Activated CD8-positive, alpha-beta memory T cell treated with anti-CD3 and anti-CD28 coated beads, Interleukin-2, amount 50 U/mL, for 24 hours (primary cell): ENCODE measurements around the gene LAMA1.
"Not testable (repeated sequence)": the region's sequence is repeated elsewhere in the genome, so short reads cannot be mapped to it uniquely, and the experiment has no call there.

Experiments used
- DNase-seq: peaks from one replicate; pipeline ENCODE4 v3.0.0-alpha.2; 2020; ENCODE audit errors: extremely low read depth

LAMA1 gene, protein sequence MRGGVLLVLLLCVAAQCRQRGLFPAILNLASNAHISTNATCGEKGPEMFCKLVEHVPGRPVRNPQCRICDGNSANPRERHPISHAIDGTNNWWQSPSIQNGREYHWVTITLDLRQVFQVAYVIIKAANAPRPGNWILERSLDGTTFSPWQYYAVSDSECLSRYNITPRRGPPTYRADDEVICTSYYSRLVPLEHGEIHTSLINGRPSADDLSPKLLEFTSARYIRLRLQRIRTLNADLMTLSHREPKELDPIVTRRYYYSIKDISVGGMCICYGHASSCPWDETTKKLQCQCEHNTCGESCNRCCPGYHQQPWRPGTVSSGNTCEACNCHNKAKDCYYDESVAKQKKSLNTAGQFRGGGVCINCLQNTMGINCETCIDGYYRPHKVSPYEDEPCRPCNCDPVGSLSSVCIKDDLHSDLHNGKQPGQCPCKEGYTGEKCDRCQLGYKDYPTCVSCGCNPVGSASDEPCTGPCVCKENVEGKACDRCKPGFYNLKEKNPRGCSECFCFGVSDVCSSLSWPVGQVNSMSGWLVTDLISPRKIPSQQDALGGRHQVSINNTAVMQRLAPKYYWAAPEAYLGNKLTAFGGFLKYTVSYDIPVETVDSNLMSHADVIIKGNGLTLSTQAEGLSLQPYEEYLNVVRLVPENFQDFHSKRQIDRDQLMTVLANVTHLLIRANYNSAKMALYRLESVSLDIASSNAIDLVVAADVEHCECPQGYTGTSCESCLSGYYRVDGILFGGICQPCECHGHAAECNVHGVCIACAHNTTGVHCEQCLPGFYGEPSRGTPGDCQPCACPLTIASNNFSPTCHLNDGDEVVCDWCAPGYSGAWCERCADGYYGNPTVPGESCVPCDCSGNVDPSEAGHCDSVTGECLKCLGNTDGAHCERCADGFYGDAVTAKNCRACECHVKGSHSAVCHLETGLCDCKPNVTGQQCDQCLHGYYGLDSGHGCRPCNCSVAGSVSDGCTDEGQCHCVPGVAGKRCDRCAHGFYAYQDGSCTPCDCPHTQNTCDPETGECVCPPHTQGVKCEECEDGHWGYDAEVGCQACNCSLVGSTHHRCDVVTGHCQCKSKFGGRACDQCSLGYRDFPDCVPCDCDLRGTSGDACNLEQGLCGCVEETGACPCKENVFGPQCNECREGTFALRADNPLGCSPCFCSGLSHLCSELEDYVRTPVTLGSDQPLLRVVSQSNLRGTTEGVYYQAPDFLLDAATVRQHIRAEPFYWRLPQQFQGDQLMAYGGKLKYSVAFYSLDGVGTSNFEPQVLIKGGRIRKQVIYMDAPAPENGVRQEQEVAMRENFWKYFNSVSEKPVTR (N-terminal part only)

GRCh38 chr18:7117390-7118355 is at the start of gene LAMA1:
Gene LAMA1, minus strand, starts transcription at chr18:7117797. Its CDS starts 77 bp downstream, at chr18:7117720.
- no peak for DNase-seq

- DNase-seq: no peak
Observed at GRCh38 chr18:7165846-7166393, 48.3 kb upstream of the LAMA1 start.

DNA sequence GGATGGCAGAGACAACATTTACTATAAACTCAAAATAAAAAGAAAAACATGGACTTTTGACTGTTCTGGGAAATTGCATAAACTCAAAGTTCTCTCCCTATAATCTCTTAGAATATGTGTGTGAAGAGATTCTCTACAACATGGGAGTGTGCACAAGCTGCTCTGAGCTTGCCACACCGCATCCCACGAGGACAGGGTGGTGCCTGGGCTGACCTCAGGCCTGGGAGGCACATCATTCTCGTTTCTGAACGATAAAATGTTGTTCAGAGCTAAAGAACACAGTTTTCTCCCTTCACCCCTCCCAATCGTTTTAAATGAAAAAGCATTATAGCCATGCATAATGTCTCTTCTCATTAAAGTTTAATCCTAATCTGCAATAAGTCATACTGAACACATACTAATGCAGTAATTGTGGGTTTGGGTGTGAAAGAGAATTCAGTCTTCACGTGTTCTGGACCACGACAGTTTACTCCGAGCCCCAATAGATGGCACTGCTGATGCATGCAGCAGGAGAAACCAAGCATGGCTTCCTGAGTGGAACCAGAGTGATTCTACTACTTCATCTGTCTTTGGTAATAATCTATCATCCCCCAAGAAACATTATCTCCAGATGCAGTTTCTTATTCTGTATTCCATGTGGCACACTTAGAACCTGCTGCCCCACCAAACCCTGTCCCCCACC is 46.9 kb upstream of the LAMA1 start:
- no peak for DNase-seq

GRCh38 chr18:7158216-7158615 is 40.6 kb upstream of the LAMA1 start:
- no peak for DNase-seq

DNA sequence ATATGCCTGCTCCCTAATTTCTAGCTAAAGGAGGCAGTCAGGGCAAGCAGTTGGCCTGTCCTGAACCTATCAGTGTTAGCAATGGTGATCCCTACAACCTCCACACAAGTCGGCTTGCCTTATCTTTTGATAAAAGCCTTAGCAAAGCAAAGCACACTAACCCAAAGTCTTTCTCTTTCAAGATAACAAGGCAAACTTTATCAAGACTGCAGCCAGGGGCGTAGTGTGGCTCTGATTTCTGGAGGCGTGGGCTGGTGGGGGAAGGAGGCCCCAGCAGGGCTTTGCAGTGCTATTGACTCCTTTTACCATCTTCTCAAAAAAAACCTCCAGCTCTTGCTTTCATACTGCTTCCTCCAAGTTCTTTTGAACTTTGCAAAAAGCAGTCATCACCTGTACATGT is 40.2 kb upstream of the LAMA1 start:
- no peak for DNase-seq

- no peak for DNase-seq
Observed at GRCh38 chr18:7155887-7156286, 38.3 kb upstream of the LAMA1 start.

GRCh38 chr18:7155092-7155491 is 37.5 kb upstream of the LAMA1 start:
- no peak for DNase-seq

- no peak for DNase-seq
Observed at GRCh38 chr18:7152440-7152839, 34.8 kb upstream of the LAMA1 start.

GRCh38 chr18:7147399-7147798 is 29.8 kb upstream of the LAMA1 start:
- no peak for DNase-seq

GRCh38 chr18:7146067-7146466 is 28.5 kb upstream of the LAMA1 start:
- DNase-seq: no peak

DNA sequence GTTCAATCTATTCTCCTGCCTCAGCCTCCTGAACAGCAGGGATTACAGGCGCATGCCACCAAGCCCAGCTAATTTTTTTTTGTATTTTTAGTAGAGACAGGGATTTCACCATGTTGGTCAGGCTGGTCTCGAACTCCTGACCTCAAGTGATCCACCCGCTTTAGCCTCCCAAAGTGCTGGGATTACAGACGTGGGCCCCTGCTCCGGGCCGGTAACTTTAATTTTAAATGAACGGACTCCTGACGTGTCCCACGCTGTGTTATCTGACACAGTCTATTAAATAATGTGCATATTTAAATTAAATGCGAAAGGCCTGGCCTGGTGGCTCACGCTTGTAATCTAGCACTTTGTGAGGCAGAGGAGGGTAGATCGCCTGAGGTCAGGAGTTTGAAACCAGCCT is 27.3 kb upstream of the LAMA1 start:
- not testable (repeated sequence) for DNase-seq

GRCh38 chr18:7141287-7141686 is 23.7 kb upstream of the LAMA1 start:
- DNase-seq: no peak

GRCh38 chr18:7139409-7139808 is 21.8 kb upstream of the LAMA1 start:
- DNase-seq: no peak

DNA sequence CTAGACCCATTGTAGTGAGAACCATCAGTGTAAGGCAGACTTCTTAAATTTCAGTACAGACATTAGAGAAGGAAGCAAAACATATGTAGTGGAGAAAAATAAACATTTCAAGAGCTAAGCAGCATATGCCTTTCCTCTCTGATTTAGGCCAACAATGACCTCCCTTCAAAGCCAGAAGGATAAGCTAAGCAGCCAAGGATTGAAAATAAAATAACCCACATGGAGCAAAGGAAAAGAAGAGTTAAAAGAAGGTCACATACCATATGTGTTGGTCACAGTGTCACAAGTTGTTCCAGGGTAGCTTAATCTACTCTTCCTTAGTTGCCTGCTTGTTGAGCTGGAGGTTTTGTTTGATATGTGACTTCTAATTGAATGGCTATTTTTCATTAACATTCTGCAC is 15.6 kb upstream of the LAMA1 start:
- no peak for DNase-seq

DNA sequence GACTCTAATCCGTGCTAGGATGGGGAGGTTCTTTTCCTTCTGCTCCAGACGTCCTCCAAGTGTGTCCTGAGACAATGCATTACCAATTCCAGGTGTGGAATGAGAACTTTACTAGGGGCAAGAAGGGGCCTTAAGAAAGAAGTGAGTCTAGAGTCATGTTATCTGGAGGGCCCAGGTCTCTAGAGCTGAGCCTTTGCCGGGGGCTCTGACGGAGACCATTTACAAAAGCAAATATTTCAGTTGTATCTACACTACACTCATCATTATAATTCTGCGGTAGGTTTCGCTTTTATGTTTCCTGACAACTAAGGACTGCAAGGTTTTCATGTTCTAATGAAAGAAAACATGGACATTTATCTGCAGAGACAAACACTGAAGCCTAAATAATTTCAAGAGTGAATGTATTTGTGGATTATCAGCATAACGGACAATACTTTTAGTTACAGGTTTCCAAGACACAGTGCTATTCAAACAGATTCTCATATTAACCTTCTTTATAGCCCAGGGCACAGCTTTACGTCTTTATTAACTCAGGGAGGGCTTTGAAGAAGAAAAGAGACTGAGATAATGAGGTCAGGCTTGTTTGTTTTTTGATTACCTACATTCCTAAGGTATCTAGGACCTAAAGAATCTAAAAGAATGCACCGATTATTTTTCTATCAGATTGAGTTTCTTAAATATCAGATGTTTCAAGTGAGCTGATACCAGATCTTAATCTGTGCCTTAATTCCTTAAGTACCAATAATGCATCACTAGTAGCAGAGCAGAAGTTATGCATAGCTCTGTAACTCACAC is 15.0 kb upstream of the LAMA1 start:
- DNase-seq: no peak

DNA sequence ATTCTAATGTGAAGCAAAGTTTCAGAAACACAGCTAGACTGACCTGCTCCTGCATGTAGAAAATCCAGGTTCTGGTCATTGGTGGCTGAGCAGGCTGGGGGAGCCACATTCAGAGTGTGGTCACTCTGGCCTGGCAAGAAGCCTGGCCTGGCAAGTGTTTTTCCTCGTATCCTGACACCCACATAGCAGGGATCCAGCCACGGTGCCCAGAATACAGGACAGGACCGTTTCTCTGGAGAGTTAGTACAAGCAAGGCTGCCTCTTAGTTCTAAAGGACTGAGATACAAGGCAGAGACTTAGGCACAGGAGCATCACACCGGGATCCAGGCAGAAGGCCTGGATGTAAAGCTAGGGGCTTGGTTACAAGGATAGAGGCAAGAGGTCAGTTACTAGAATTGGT is 4.8 kb upstream of the LAMA1 start:
- no peak for DNase-seq

- no peak for DNase-seq
Observed at GRCh38 chr18:7116792-7117389, 706 bp downstream of the LAMA1 start.

DNA sequence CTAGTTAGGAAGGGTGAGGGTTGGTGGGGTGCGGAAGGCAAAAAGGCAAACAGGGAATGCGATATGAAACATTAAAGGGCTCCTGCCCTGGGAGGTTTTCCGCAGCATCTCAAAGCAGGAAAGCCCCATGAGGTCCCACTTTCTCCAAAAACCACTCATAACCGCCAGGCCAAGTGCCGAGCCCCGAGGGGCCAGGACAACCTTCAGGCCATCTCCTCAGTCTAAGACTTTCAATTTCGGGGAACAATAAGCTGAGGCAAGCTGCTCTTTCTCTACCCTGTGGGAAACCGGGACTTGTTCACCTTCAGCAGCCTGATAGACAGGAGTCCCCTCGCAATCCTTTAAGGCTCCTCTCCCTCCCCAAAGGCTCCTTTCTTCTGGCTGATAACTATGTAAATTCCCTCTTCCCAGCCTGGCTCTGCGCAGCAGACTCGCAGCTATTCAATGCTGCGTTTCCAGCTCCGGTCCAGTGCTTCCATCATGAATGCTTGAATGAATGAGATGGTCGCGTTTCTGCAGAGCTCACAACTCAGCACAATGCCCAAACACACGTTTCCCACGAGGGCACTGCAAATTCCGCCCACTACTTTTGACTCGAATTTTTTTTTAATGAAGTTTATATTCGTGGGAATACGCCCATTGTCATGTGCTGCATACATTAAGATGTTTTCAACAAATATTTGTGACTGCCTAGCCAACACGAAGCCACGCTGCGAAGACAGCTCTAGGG is 1.4 kb downstream of the LAMA1 start:
- no peak for DNase-seq
